GM21619 (cell line): ENCODE measurements around the gene CCDC184.
"Not testable (repeated sequence)": the region's sequence is repeated elsewhere in the genome, so short reads cannot be mapped to it uniquely, and the experiment has no call there.

Source experiments
- ATAC-seq: cut with Tn5 transposase; IDR thresholded peaks from one replicate; pipeline ENCODE4 v1.9.1; 2021; ENCODE audit not compliant: unreplicated experiment

The CCDC184 gene

DNA sequence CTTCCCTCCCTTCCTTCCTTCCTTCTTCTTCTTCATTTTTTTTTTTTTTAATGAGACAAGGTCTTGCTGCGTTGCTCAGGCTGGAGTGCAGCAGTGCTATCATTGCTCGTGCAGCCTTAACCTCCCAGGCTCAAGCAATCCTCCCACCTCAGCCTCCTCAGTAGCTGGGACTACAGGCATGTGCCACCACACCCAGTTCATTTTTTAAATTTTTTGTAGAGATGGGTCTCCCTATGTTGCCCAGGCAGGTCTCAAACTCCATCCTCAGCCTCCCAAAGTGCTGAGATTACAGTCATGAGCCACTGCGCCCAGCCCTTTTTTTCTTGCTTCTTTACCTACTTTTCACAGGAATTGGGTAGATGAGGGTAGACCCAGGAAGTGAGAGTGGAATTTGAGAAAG lies 18.1 kb downstream of the CCDC184 start:
- ATAC-seq, result no peak

DNA sequence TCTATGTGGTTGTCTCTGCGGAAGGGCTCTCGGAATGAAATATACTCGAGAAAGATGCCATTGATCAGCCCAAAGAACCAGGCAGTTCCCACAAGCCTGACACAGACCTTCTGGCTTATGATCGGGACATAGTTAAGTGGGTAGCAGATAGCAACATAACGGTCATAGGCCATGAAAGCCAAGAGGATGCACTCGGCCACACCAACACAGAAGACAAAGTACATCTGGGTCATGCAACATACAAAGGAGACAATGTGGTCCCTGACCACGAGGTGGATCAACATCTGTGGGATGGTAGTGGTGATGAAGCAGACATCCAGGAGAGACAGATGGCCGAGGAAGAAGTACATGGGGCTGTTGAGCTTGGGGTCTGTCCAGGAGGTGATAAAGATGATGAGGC lies 19.3 kb downstream of the CCDC184 start:
- ATAC-seq, result no peak

DNA sequence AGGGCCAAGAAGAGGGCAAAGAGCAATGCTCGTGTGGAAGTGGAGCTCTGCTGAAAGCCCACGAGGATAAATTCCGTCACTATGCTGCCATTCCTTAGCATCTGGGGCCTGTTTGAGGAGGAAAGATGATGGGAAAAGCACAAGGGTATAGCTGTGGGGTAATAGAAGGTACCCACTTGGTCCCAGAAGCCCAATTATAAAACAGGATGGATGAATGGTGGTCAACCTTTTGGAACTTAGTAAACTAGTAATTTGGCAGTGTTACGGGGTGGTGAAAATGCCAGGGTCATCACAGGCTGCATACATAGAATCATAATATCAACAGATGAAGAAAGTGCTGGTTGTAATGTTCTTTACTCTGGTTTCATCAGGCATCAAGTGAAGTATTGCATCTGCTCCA lies 19.7 kb downstream of the CCDC184 start, which contains the start of gene OR10AD1:
Gene OR10AD1, minus strand, starts transcription at position 101 of the 400 bp plus-strand sequence. Its CDS starts 0 bp downstream, at position 101.
- no peak for ATAC-seq

DNA sequence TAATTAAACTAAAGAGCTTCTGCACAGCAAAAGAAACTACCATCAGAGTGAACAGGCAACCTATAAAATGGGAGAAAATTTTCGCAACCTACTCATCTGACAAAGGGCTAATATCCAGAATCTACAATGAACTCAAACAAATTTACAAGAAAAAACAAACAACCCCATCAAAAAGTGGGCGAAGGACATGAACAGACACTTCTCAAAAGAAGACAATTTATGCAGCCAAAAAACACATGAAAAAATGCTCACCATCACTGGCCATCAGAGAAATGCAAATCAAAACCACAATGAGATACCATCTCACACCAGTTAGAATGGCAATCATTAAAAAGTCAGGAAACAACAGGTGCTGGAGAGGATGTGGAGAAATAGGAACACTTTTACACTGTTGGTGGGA lies 26.1 kb downstream of the CCDC184 start:
- not testable (repeated sequence) for ATAC-seq

DNA sequence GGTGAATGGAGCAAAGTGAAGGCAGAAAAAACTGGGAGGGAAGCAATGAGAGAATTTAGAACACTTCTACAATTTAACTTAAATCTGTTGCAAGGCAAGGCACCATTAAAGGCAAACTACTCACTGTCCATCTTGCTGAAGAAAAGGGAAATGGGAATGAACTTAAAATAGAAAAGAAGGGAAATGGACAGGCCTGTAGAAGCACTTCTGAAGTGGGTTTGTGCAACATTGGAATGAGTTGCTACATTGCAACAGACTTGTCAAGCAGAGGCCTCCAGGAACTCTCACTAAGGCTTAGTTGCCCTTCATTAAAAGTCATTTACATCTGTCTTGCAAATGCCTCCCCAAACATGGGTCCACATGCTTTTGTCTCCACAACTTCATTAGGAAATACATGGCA lies 33.3 kb downstream of the CCDC184 start:
- no peak for ATAC-seq

DNA sequence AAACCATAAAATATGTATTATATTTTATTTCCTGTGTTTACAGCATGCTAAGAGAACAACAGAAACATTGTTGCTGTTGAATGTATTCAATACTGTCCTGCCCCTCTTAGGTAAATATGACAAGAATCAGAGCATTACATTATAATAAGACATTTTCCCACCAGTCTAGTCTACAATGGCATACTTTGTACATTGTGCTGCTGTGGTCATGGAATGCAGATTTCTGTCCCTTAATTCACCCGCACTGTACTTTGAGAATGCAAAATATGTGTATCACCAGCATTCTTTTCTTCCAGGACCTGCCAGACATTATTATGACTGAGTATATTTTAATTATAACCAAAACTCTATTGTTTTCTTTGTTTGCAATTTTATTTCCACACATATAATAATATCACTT lies 36.2 kb downstream of the CCDC184 start:
- no peak for ATAC-seq

DNA sequence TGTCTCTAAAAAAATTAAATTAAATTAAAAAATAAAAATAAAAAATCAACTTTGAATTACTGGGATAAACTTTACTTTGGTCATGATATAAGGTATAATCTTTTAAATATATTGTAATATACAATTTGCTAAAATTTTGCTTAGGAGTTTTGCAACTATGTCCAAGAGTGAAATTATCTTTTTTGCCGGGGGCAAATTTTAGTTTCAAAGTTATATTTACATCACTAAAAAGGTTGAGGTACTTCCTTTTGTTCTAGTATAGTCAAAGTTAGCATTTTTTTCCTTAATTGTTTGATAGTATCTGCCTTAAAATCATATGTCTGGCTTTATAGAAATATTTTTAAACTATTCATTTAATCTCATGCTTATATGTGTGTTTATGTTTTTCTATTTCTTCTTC lies 37.3 kb downstream of the CCDC184 start:
- no peak for ATAC-seq

DNA sequence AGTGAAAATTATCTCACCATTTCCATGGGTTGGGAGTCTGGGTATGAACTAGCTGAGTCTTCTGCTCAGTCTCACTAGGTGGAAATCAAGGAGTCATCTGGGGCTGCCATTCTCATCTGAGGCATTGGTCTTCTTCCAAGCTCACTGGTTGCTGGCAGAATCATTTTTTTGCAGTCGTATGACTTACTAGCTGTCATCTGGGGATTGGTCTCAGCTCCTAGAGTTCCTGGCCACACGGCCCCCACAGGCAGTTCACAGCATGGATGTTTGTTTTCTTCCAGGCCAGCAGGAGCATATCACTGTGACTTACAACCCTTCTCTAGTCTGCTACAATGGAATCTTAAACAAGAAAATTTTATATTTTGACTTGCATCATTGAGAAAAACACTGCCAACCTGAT lies 38.2 kb downstream of the CCDC184 start:
- ATAC-seq, result no peak

DNA sequence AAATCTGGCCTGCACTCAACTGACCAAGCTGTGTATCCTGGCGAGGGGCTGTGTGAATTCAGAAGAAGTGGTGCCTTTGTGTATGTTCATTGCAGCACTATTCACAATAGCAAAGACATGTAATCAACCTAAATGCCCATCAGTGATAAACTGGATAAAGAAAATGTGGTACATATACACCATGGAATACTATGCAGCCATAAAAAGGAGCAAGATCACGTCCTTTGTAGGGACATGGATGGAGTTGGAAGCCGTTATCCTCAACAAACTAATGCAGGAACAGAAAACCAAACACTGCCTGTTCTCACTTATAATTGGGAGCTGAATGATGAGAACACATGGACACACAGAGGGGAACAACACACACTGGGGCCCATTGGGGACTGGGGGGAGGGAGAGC lies 41.1 kb downstream of the CCDC184 start:
- not testable (repeated sequence) for ATAC-seq

DNA sequence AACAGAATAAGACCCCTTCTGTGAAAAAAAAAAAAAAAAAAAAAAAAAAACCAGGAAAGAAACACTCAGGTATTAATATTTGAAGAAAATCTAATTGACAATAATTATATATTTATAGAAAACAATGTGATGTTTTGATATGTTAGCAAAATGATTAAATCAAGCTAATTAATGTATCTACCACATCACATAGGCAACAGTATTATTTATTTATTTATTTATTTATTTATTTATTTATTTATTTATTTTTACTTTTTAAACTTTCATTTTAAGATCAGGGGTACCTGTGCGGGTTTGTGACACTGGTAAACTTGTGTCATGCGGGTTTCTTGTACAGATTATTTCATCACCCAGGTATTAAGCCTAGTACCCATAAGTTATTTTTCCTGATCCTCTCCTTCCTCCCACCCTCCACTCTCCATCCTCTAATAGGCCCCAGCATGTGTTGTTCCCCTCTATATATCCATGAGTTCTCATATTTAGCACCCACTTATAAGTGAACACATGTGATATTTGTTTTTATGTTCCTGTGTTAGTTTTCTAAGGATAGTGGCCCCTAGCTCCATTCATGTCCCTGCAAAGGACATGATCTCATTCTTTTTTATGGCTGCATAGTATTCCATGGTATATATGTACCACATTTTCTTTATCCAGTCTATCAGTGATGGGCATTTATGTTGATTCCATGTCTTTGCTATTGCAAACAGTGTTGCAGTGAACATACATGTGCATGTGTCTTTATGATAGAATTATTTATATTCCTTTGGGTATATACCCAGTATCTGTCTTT lies 47.9 kb downstream of the CCDC184 start:
- not testable (repeated sequence) for ATAC-seq
